22Rv1 (cell line): Measurements from ENCODE around the gene C6orf15.

ENCODE experiments used
- CTCF ChIP-seq: fragments of 450-650 bp; IDR thresholded peaks from 2 replicates; pipeline ENCODE4 v1.5.1; 2017; ENCODE audit warnings: mild to moderate bottlenecking
- ZFX ChIP-seq: fragments of 450-650 bp; IDR thresholded peaks from 2 replicates; pipeline ENCODE4 v1.6.1; 2017; ENCODE audit warnings: antibody characterized with exemption, borderline replicate concordance

DNA sequence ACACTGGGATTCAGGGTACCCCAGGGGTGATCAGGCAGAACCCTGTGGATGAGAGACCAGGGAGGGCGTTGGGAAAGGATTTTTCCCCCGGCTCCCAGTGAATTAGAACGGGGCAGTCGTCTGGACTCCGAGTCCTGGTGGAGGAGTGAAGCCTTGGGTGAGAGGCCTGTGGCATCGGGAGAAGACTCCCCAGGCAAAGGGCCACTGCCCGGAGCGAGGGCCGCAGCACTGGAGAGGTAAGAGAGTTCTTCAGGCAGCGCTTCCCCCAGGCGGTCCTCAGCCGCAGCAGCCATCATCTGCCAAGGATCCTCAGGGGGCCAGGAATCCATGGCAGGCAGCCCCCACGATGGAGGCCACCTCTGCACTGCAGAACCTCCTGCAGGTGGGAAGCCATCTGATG is 663 bp downstream of the C6orf15 start:
- TF ChIP-seq CTCF, result no peak
- TF ChIP-seq ZFX, result no peak
